COR-L47 (cell line): ENCODE measurements around the gene SCPEP1.
A peak's percentile ranks its signal among the peaks of the same experiment; 100 is the strongest.

Experiments used
- DNase-seq: peaks from one replicate; lab custom pipeline; 2025; lab: John Stamatoyannopoulos, UW

SCPEP1 gene

DNA sequence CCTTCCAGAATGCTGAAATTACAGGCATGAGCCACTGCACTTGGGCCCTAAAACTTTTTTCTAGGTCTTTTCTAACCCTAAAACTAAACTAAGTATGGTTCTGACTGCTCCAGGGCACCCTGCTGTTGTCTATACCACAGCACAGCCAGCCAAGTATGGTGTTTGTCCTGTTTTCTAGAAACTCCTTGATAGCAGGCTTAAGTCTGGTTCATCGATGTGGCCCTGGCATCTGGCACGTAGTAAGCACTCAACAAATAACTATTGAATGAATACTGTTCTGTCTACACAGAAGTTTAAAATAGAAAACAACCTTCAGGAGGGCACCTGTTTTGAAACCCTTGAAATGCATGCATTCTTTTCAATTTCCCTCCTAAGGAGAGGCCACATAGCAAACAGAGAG is 62.6 kb downstream of the SCPEP1 start:
- no peak for DNase-seq

DNA sequence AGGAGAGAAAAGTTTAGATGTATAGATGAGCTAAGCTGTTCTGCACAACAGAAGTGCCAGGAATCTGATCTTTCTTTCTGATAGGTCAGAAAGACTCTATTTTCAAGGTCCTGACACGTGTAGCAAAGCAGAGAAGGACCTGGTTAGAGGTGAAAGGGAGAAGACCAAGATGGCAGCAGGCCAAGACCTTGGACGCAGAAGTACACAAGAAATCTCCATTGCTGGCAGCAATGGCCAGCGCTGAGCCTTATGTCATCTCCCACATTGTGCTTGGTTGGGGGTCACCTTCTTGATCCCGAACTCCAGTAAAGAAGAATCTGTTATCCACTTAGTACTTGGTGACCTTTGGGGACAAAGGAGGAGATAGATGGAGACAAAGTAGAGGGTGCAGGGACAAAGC is 65.3 kb downstream of the SCPEP1 start:
- no peak for DNase-seq

DNA sequence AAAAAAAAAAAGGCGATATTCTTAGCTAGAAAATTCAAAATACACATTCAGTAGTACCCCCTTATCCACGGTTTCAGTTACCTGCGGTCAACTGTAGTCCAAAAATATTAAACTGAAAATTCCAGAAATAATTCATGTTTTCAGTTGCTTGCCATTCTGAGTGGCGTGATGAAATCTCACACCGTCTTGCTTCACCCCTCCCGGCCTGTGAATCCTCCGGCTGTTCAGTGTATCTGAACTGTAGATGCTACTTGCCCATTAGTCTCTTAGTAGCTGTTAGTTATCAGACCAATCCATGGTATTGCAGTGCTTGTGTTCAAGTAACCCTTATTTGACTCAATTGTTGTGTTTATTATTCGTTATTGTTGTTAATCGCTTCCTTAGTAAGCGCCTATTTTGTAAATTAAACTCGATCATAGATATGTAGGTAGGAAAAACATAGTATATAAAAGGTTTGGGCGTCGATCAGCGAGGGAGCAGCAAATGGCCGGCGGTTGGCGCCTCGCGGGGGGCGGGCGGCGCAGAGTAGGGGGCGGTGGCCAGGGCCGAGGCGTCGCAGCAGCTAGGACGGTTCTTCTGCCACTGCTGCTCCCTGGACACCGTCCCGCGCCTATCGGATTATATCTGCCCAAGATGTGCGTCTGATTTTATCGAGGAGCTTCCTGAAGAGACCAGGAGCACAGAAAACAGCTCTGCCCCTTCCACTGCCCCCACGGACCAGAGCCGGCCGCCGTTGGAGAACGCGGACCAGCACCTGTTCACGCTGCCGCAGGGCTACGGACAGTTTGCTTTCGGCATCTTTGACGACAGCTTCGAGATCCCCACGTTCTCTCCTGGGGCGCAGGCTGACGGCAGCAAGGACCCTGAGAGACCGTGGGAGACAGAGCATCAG is 67.3 kb downstream of the SCPEP1 start:
- DNase-seq: no peak

DNA sequence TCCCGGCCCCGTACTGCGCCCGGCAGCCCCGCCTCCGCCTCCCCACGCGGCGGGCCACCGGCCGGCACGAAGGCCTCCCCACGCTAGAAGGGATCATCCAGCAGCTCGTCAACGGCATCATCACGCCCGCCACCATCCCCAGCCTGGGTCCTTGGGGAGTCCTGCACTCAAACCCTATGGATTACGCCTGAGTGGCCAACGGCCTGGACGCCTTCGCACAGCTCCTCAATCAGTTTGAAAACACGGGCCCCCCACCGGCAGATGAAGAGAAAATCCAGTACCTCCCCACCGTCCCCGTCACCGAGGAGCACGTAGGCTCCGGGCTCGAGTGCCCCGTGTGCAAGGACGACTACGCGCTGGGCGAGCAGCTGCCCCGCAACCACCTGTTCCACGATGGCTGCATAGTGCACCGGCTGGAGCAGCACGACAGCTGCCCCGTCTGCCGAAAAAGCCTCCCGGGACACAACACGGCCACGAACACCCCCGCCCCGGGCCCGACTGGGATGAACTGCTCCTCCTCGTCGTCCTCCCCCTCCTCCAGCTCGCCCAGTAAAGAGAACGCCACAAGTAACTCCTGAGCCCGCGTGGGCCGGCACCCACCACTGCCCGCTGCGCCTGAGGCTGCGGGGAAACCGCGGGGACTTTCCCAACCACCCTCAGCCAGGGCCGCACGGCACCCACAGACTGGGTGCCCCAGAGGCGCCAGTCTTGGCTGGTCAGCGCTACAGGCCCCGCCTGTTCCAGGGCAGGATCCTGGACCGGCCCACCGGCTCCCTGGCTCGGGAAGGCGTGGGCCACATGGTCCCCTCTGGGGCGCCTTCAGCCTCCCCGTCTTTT is 68.2 kb downstream of the SCPEP1 start:
- DNase-seq: no peak

DNA sequence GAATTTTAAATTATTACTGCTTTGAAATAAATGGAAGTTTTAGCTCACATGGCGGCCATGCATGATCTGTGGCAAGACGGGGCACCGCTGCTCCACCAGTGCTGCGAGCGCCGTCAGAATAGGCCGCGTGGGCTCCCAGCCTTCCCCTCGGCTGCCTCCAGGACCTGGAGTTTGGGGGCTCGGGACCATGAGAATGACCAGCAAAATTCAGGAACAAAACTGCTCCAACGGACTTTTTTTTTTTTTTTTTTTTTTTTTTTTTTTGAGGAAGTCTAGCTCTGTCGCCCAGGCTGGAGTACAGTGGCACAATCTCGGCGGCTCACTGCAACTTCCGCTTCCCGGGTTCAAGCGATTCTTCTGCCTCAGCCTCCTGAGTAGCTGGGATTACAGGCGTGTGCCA is 68.8 kb downstream of the SCPEP1 start:
- no peak for DNase-seq

DNA sequence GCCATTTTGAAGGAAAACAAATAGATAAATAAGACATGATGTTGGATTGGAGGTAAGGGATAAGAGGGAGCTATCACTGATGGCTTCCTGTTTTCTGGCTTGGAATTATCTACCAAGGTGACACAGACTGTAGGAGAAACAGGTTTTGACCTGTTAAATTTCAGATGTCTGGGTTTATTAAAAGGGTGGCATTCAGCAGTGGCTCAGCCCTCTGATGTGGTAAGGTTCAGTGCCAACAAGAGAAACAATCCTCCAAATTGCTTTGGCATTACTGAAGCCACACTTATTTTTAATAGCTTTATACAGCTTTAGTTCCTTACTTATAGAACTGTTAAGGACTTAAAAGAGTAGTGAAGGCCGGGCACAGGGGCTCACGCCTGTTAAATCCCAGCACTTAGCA is 70.2 kb downstream of the SCPEP1 start:
- no peak for DNase-seq

DNA sequence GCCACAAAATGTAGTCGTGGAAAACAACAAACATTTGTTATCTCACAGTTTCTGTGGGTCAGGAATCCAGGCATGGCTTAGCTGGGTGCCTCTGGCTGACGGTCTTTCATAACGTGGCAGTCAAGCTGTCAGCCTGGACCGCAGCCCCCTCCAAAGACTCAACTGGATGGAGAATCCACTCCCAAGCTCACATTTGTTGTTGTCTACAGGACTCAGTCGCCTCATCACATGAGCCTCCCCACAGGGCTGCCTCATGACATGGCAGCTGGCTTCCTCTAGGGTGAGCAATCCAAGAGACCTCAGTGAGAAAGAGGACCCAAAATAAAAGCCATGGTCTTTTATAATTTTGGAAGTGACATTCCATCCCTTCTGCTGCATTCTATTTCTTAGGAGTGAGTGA is 72.4 kb downstream of the SCPEP1 start:
- DNase-seq: no peak

DNA sequence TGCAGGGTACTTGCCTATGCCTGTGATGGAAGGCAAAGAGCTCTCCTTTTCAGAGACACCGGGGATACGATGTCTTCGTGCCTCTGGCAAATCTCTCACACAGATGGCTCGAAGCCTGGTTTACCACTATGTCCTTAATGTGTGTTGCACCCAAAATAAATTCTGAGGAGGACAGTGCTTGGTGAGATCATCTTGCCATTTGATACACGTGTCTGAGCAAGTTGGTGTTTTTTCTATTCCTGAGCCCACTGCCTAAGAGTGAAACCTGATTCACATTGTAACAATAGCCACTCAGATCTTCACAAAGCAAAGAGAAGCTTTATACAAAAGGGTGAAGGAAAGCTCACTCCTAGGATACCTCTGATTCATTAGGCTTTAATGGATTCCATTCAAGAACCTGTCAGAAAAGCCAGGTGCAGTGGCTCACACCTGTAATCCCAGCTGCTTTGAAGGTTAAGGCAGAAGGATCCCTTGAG is 74.0 kb downstream of the SCPEP1 start:
- peak; percentile 58 for DNase-seq
